Measurements from ENCODE around the gene PABPN1L. TPM values are rescaled to one million over a fixed set of nuclear protein-coding genes. Genes with fewer than 3 reads are reported as not detected.

PABPN1L gene
- total and polyA plus RNA-seq, 2 of the 4 experiments (the other 2 are of a cell fraction), result not detected

DNA sequence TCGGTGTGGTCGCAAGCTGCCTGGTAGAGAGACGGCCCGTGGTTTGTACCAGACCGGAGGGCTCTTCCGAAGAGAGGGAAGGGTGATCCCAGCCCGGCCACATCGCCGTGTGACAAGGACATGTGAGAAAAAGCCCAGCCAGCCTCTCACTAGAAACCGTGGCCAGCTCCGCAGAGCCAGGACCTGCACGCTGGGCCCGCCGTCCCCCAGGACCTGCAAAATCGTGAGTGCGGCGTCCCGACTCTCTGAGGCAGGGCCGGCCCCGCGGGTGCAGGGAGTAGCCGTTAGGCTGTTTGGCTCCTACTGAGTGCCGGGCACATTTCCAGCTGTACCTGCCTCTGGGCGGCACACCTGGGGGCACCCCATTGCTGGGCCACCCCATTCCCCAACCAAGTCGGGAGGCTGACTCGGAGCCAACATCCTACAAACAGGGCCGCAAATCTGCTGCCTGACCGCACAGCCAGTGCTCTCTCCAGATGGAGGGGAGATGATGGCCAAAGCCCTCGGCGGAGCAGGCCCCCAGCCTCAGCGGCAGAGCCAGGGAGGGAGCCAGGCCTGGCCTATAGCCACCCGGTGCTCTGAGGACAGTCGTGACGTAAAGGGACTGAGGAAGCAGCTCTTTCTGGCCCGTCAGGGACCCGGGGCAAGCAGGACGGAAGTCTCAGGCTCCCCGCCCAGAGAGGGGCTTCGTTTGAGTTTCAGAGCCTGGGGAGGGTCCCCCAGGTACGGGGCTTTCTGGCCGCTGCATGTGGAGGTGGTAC lies 33.6 kb upstream of the PABPN1L start:
- no TSS peak for BruUV-seq (replicated peaks)
- no peak overlapping the region for H3K27ac ChIP-seq (ENCODE audit: insufficient read depth, low read length)
- H3K9me1 ChIP-seq (ENCODE audit: insufficient read depth, low read length), result no peaks in the 10 kb centered on the region
- H3K4me1 ChIP-seq (ENCODE audit: control insufficient read depth, insufficient read depth, low read length), result no peaks in the 10 kb centered on the region
- no peak overlapping the region for H2BK15ac ChIP-seq (ENCODE audit: low read depth, low read length)
- H4K20me1 ChIP-seq (ENCODE audit: insufficient read depth, low read length), result no peaks in the 10 kb centered on the region
- no peak overlapping the region for H3K56ac ChIP-seq (ENCODE audit: extremely low read depth, insufficient read depth, low read length)
- peaks cover 23% of the 10 kb centered on the region; the same call in 1 of the 2 replicates for H3K27me3 ChIP-seq (ENCODE audit: control insufficient read depth, insufficient read depth, low read length)
- H3K4me3 ChIP-seq (ENCODE audit: insufficient read depth, low read depth, low read length), result no peak overlapping the region
- H2AFZ ChIP-seq (replicated peaks; ENCODE audit: low read length, poor library complexity), result no peak overlapping the region
- H3K18ac ChIP-seq (ENCODE audit: low read depth, low read length), result no peak overlapping the region
- no peak overlapping the region for H4K5ac ChIP-seq (ENCODE audit: low read depth, low read length)
- intact Hi-C loops (cut with micrococcal nuclease), result no loop called here
- H2BK5ac ChIP-seq (ENCODE audit: low read depth, low read length, poor library complexity, severe bottlenecking), result no peak overlapping the region
- no peak overlapping the region for H2BK120ac ChIP-seq (ENCODE audit: low read depth, low read length)
- POLR2A ChIA-PET (ENCODE audit: unreplicated experiment), result no interaction called here
- H3K14ac ChIP-seq (replicated peaks; ENCODE audit: low read depth, low read length), result no peak overlapping the region
- no peak overlapping the region for H4K8ac ChIP-seq (ENCODE audit: low read depth in 2 of 2, low read length in 2 of 2)
- H3K4ac ChIP-seq (ENCODE audit: low read depth, low read length), result no peak overlapping the region
- H2AK9ac ChIP-seq (replicated peaks; ENCODE audit: low read depth, low read length, poor library complexity), result no peak overlapping the region
- H2AK5ac ChIP-seq (ENCODE audit: low read depth, low read length), result no peak overlapping the region
- no peak overlapping the region for H3K4me2 ChIP-seq (ENCODE audit: low read depth, low read length)
- H3K9ac ChIP-seq (ENCODE audit: low read depth, low read length), result no peak overlapping the region
- H3K9me3 ChIP-seq (ENCODE audit: control insufficient read depth, insufficient read depth, low read length), result no peaks in the 10 kb centered on the region
- no peak overlapping the region for H3K23ac ChIP-seq (ENCODE audit: low read depth, low read length)
- in situ Hi-C loops (cut with MboI; ENCODE audit: low sequenced_read_pairs), result no loop called here
- H4K91ac ChIP-seq (ENCODE audit: insufficient read depth, low read depth, low read length), result no peak overlapping the region
- CTCF ChIA-PET, result no interaction called here
- ATAC-seq (ENCODE audit: low read depth) (no peak), DNase-seq (no peak)
- WGBS, 2 experiments (ENCODE audit: extremely low coverage in 2 of 2, insufficient read length in 1 of 2), result 47% methylated on average over 16 of the region's 41 CpGs; no CpG with 5 or more reads in 1 of the 2 experiments
- dilution Hi-C loops (cut with HindIII; ENCODE audit: low sequenced_read_pairs, unreplicated experiment), result no loop called here
- no peaks in the 10 kb centered on the region for H3K79me1 ChIP-seq (ENCODE audit: low read depth in 1 of 2, low read length in 2 of 2)
- no peak overlapping the region for H2BK20ac ChIP-seq (ENCODE audit: low read depth, low read length)
- no peaks in the 10 kb centered on the region for H3K36me3 ChIP-seq (ENCODE audit: control insufficient read depth, insufficient read depth, low read length)
- TF ChIP-seq SMC3 (IDR thresholded peaks at IDR 0.05; ENCODE audit: low read depth, low read length) (no peak), POLR2A (IDR thresholded peaks at IDR 0.05; ENCODE audit: low read depth, low read length) (no peak), MXI1 (IDR thresholded peaks at IDR 0.05; ENCODE audit: borderline replicate concordance, low read depth, low read length) (no peak), CEBPB (IDR thresholded peaks at IDR 0.05; ENCODE audit: low read depth, low read length) (no peak), RCOR1 (IDR thresholded peaks at IDR 0.05; ENCODE audit: insufficient replicate concordance, low read length) (no peak), BHLHE40 (IDR thresholded peaks at IDR 0.05; ENCODE audit: low read depth, low read length) (no peak), RAD21 (IDR thresholded peaks at IDR 0.05; ENCODE audit: low read length) (no peak), MAFK (IDR thresholded peaks at IDR 0.05; ENCODE audit: low read depth, low read length) (no peak)

Measured in IMR-90 (cell line).